HEK293 (cell line): ENCODE measurements around the gene CDK5R2.
A peak's percentile ranks its signal among the peaks of the same experiment; 100 is the strongest.

Experiments
- CTCF ChIA-PET: fragments of 350-600 bp; formaldehyde crosslinking; extraction: SDS; loops from one replicate; lab custom pipeline; 2021; ENCODE audit warnings: antibody characterized with exemption; lab: Yijun Ruan, JAX
- POLR2A ChIA-PET: fragments of 300-600 bp; formaldehyde crosslinking; extraction: SDS; loops from one replicate; lab custom pipeline; 2020; ENCODE audit warnings: antibody characterized with exemption, inconsistent platforms; lab: Yijun Ruan, JAX
- H3K27ac ChIP-seq: fragments of 200-500 bp; sonication (Bioruptor generic); 2 replicates; pipeline ENCODE4 v1.5.1; 2014; ENCODE audit warnings: low read depth, low read length, control low read depth, inconsistent platforms; ENCODE audit errors: extremely low read depth
- H3K36me3 ChIP-seq, 2 experiments: fragments of 200-500 bp in 1 of 2; sonication (Bioruptor generic) in 1 of 2; 1 replicate in 1 of 2; 2 replicates in 1 of 2; pipeline ENCODE4 v1.5.1; 2014 to 2017; ENCODE audit warnings: inconsistent platforms in 2 of 2, low read length in 2 of 2; ENCODE audit not compliant: control insufficient read depth in 2 of 2, insufficient read depth in 1 of 2
- H3K4me1 ChIP-seq: fragments of 200-500 bp; sonication (Bioruptor generic); 2 replicates; pipeline ENCODE4 v1.5.1; 2014; ENCODE audit warnings: mild to moderate bottlenecking, low read length, inconsistent platforms; ENCODE audit not compliant: control insufficient read depth, insufficient read depth
- H3K4me3 ChIP-seq: 2 replicates; pipeline ENCODE4 v1.5.1; 2011; ENCODE audit warnings: low read depth, mild to moderate bottlenecking, control low read depth, low read length, moderate library complexity
- H3K9me3 ChIP-seq: fragments of 200-500 bp; sonication (Bioruptor generic); 2 replicates; pipeline ENCODE4 v1.5.1; 2014; ENCODE audit warnings: low read depth, low read length, inconsistent platforms; ENCODE audit not compliant: control insufficient read depth, insufficient read depth
- KLF9 ChIP-seq: fragments of 450-650 bp; formaldehyde crosslinking; IDR thresholded peaks from 2 replicates; pipeline ENCODE4 v1.5.1; 2016; ENCODE audit warnings: missing biosample characterization, missing genetic modification characterization, low read depth
- MZF1 ChIP-seq: fragments of 450-650 bp; formaldehyde crosslinking; IDR thresholded peaks from 2 replicates; pipeline ENCODE4 v1.5.1; 2017; ENCODE audit warnings: missing biosample characterization, missing genetic modification characterization, borderline replicate concordance
- TCF7L2 ChIP-seq: IDR thresholded peaks from 2 replicates; pipeline ENCODE4 v1.6.1; 2011; ENCODE audit warnings: low read depth, mild to moderate bottlenecking, inconsistent platforms, low read length, moderate library complexity, borderline replicate concordance
- ZBTB48 ChIP-seq: fragments of 450-650 bp; formaldehyde crosslinking; IDR thresholded peaks from 2 replicates; pipeline ENCODE4 v1.5.1; 2016; ENCODE audit warnings: missing biosample characterization, missing genetic modification characterization
- ZNF10 ChIP-seq: fragments of 450-650 bp; formaldehyde crosslinking; IDR thresholded peaks from 2 replicates; pipeline ENCODE4 v1.5.1; 2017; ENCODE audit warnings: missing biosample characterization, missing genetic modification characterization
- ZNF138 ChIP-seq: fragments of 450-650 bp; formaldehyde crosslinking; IDR thresholded peaks from 2 replicates; pipeline ENCODE4 v1.5.1; 2016; ENCODE audit warnings: missing biosample characterization, missing genetic modification characterization, borderline replicate concordance
- ZNF157 ChIP-seq: fragments of 450-650 bp; formaldehyde crosslinking; IDR thresholded peaks from 2 replicates; pipeline ENCODE4 v1.5.1; 2016; ENCODE audit warnings: missing biosample characterization, missing genetic modification characterization
- ZNF19 ChIP-seq: fragments of 450-650 bp; formaldehyde crosslinking; IDR thresholded peaks from 2 replicates; pipeline ENCODE4; 2016; ENCODE audit warnings: missing biosample characterization, missing genetic modification characterization, low read depth
- ZNF202 ChIP-seq: fragments of 450-650 bp; formaldehyde crosslinking; IDR thresholded peaks from 2 replicates; pipeline ENCODE4 v1.5.1; 2016; ENCODE audit warnings: missing biosample characterization, missing genetic modification characterization, borderline replicate concordance
- ZNF223 ChIP-seq: fragments of 450-650 bp; formaldehyde crosslinking; IDR thresholded peaks from 2 replicates; pipeline ENCODE4 v1.5.1; 2016; ENCODE audit warnings: missing biosample characterization, missing genetic modification characterization
- ZNF335 ChIP-seq: fragments of 450-650 bp; formaldehyde crosslinking; conservative IDR thresholded peaks from 2 replicates; pipeline ENCODE4 v1.5.1; 2016; ENCODE audit warnings: missing biosample characterization, missing genetic modification characterization
- ZNF394 ChIP-seq: fragments of 450-650 bp; formaldehyde crosslinking; IDR thresholded peaks from 2 replicates; pipeline ENCODE4 v1.5.1; 2016; ENCODE audit warnings: missing biosample characterization, missing genetic modification characterization, mild to moderate bottlenecking, moderate library complexity, borderline replicate concordance
- ZNF514 ChIP-seq: fragments of 450-650 bp; formaldehyde crosslinking; IDR thresholded peaks from 2 replicates; pipeline ENCODE4 v1.5.1; 2016; ENCODE audit warnings: missing biosample characterization, missing genetic modification characterization
- ZNF596 ChIP-seq: fragments of 450-650 bp; IDR thresholded peaks from 2 replicates; pipeline ENCODE4 v1.5.0; 2018; ENCODE audit warnings: missing biosample characterization, mild to moderate bottlenecking, missing genetic modification characterization, moderate library complexity
- ZNF629 ChIP-seq: fragments of 450-650 bp; formaldehyde crosslinking; IDR thresholded peaks from 2 replicates; pipeline ENCODE4 v1.5.1; 2017; ENCODE audit warnings: missing biosample characterization, missing genetic modification characterization
- TF ChIP-seq, protein P1 (sequence below): fragments of 450-650 bp; formaldehyde crosslinking; IDR thresholded peaks from 2 replicates; pipeline ENCODE4; 2016; ENCODE audit warnings: missing biosample characterization, missing genetic modification characterization
- TF ChIP-seq, protein P2 (sequence below): fragments of 450-650 bp; formaldehyde crosslinking; IDR thresholded peaks from 2 replicates; pipeline ENCODE4 v1.5.1; 2017; ENCODE audit warnings: missing biosample characterization, missing genetic modification characterization
- TF ChIP-seq, protein P3 (sequence below): fragments of 450-650 bp; formaldehyde crosslinking; IDR thresholded peaks from 2 replicates; pipeline ENCODE4 v1.5.1; 2016; ENCODE audit warnings: missing biosample characterization, missing genetic modification characterization
- TF ChIP-seq, protein P4 (sequence below): fragments of 450-650 bp; formaldehyde crosslinking; IDR thresholded peaks from 2 replicates; pipeline ENCODE4 v1.5.1; 2017; ENCODE audit warnings: missing biosample characterization, missing genetic modification characterization
- TF ChIP-seq, protein P5 (sequence below): fragments of 450-650 bp; formaldehyde crosslinking; IDR thresholded peaks from 2 replicates; pipeline ENCODE4 v1.5.1; 2016; ENCODE audit warnings: missing biosample characterization, missing genetic modification characterization
- TF ChIP-seq, protein P6 (sequence below): fragments of 450-650 bp; formaldehyde crosslinking; optimal IDR thresholded peaks from 2 replicates; pipeline ENCODE3; 2016; ENCODE audit warnings: missing biosample characterization, mild to moderate bottlenecking, missing genetic modification characterization

Gene CDK5R2

DNA sequence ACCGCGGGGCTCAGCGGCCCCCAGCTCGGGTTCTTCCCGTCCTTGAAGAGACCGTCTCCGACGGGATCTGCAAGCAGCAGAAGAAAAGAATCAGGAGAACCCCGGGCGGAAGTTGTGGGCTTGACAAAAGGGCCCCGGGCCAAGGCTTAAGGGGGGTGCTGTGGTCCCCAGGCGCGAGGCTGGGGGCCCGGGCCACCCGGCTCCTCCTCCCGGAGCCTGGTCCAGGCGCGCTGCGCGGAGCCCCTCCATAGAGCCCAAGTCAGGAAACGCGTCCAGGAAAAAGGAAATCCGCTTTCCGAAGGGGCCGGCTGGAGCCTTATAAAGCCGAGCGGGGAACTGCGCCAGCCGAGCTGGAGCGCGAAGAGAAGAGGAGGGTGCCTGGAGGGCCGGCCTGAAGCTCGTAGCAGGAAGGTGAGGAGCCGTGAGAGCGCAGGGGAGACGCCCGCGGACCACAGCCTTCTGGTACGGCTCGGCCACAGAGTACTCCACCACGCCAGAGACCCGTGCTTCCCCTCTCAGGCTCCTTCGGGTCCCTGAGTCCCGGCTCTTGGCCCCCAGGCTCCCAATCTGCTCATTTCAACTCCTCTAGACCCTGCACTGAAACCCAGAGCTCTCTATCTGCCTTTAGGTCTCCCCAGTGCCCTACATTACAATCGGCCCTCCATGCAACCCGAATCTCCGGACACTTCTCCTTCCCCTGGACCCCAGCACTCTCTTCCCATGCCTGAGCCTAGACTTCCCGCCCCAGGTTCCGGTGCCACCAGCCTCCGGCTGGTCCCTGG lies 25.0 kb downstream of the CDK5R2 start:
- POLR2A ChIA-PET = interaction anchor here (0.8 kb wide), 1 partner anchor 21 kb away, joined by 3 read pairs; no protein-coding TSS in a partner anchor
- no peaks in the 10 kb centered on the region for H3K36me3 ChIP-seq
- H3K9me3 ChIP-seq = no peaks in the 10 kb centered on the region
- CTCF ChIA-PET = interaction anchor here (0.6 kb wide), 1 partner anchor 19 kb away, joined by 3 read pairs; no protein-coding TSS in a partner anchor
- H3K4me1 ChIP-seq = peaks cover 2% of the 10 kb centered on the region; the same call in 1 of the 2 replicates
- no peak overlapping the region for H3K27ac ChIP-seq
- TF ChIP-seq TCF7L2 (no peak), ZNF596 (tag by site-specific recombination) (no peak), ZNF138 (tag by site-specific recombination) (no peak), ZNF223 (tag by site-specific recombination) (no peak), MZF1 (tag by site-specific recombination) (no peak), ZNF629 (tag by site-specific recombination) (no peak), ZNF19 (tag by site-specific recombination) (no peak), ZNF157 (tag by site-specific recombination) (no peak), ZNF202 (no peak), ZNF514 (no peak)
- TF ChIP-seq, protein P1, sequence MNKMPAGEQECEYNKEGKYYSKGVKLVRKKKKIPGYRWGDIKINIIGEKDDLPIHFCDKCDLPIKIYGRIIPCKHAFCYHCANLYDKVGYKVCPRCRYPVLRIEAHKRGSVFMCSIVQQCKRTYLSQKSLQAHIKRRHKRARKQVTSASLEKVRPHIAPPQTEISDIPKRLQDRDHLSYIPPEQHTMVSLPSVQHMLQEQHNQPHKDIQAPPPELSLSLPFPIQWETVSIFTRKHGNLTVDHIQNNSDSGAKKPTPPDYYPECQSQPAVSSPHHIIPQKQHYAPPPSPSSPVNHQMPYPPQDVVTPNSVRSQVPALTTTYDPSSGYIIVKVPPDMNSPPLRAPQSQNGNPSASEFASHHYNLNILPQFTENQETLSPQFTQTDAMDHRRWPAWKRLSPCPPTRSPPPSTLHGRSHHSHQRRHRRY = no peak
- TF ChIP-seq, protein P2, sequence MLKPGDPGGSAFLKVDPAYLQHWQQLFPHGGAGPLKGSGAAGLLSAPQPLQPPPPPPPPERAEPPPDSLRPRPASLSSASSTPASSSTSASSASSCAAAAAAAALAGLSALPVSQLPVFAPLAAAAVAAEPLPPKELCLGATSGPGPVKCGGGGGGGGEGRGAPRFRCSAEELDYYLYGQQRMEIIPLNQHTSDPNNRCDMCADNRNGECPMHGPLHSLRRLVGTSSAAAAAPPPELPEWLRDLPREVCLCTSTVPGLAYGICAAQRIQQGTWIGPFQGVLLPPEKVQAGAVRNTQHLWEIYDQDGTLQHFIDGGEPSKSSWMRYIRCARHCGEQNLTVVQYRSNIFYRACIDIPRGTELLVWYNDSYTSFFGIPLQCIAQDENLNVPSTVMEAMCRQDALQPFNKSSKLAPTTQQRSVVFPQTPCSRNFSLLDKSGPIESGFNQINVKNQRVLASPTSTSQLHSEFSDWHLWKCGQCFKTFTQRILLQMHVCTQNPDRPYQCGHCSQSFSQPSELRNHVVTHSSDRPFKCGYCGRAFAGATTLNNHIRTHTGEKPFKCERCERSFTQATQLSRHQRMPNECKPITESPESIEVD (tag by site-specific recombination) = no peak
- TF ChIP-seq, protein P3, sequence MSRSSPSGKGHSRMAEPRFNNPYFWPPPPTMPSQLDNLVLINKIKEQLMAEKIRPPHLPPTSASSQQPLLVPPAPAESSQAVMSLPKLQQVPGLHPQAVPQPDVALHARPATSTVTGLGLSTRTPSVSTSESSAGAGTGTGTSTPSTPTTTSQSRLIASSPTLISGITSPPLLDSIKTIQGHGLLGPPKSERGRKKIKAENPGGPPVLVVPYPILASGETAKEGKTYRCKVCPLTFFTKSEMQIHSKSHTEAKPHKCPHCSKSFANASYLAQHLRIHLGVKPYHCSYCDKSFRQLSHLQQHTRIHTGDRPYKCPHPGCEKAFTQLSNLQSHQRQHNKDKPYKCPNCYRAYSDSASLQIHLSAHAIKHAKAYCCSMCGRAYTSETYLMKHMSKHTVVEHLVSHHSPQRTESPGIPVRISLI = no peak
- H3K4me3 ChIP-seq = no peak overlapping the region

DNA sequence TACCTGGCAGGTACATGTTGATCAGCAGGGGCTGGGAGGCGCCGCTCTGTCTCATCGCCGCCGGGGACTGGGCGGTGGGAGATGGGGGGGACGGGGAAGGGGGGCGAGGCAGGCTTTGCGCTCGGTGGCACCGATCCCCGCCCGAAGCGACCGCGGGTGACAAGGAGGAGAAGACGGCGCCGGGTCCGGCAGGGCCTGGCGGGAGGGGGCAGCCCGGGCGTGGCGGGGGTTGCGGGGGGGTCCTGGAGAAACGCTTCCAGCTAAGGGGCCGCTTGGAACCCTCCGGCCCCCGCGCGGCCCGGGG lies 25.5 kb downstream of the CDK5R2 start, which contains the start of gene FEV:
Gene FEV (minus strand): TSS at position 164 of the 304 bp plus-strand sequence. CDS start 109 bp downstream, at position 55.
- Histone ChIP-seq H3K4me1 (no peaks in the 10 kb centered on the region; the same call in 1 of the 2 replicates), H3K9me3 (no peaks in the 10 kb centered on the region), H3K36me3 (no peaks in the 10 kb centered on the region), H3K4me3 (no peak within 1 kb of the TSS), H3K27ac (no peak within 1 kb of the TSS)
- POLR2A ChIA-PET = no interaction called here
- TF ChIP-seq KLF9 (tag by site-specific recombination) (no peak), ZBTB48 (tag by site-specific recombination) (no peak), ZNF335 (tag by site-specific recombination) (peak; percentile 41; the same call in 1 of the 2 replicates), ZNF394 (no peak), ZNF10 (tag by site-specific recombination) (no peak)
- TF ChIP-seq, protein P4, sequence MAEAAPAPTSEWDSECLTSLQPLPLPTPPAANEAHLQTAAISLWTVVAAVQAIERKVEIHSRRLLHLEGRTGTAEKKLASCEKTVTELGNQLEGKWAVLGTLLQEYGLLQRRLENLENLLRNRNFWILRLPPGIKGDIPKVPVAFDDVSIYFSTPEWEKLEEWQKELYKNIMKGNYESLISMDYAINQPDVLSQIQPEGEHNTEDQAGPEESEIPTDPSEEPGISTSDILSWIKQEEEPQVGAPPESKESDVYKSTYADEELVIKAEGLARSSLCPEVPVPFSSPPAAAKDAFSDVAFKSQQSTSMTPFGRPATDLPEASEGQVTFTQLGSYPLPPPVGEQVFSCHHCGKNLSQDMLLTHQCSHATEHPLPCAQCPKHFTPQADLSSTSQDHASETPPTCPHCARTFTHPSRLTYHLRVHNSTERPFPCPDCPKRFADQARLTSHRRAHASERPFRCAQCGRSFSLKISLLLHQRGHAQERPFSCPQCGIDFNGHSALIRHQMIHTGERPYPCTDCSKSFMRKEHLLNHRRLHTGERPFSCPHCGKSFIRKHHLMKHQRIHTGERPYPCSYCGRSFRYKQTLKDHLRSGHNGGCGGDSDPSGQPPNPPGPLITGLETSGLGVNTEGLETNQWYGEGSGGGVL (tag by site-specific recombination) = no peak
- TF ChIP-seq, protein P5, sequence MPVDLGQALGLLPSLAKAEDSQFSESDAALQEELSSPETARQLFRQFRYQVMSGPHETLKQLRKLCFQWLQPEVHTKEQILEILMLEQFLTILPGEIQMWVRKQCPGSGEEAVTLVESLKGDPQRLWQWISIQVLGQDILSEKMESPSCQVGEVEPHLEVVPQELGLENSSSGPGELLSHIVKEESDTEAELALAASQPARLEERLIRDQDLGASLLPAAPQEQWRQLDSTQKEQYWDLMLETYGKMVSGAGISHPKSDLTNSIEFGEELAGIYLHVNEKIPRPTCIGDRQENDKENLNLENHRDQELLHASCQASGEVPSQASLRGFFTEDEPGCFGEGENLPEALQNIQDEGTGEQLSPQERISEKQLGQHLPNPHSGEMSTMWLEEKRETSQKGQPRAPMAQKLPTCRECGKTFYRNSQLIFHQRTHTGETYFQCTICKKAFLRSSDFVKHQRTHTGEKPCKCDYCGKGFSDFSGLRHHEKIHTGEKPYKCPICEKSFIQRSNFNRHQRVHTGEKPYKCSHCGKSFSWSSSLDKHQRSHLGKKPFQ = no peak
- TF ChIP-seq, protein P6, sequence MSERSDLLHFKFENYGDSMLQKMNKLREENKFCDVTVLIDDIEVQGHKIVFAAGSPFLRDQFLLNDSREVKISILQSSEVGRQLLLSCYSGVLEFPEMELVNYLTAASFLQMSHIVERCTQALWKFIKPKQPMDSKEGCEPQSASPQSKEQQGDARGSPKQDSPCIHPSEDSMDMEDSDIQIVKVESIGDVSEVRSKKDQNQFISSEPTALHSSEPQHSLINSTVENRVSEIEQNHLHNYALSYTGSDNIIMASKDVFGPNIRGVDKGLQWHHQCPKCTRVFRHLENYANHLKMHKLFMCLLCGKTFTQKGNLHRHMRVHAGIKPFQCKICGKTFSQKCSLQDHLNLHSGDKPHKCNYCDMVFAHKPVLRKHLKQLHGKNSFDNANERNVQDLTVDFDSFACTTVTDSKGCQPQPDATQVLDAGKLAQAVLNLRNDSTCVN (tag by site-specific recombination) = no peak
- CTCF ChIA-PET = interaction anchor here (0.6 kb wide), 1 partner anchor 19 kb away, joined by 3 read pairs; no protein-coding TSS in a partner anchor
